Stomach (tissue), 9 donors: Measurements from ENCODE around the gene TTC39C. TPM values are rescaled to one million over a fixed set of nuclear protein-coding genes. Genes with fewer than 3 reads are reported as not detected.

ENCODE experiments used
- DNase-seq, 2 donors: peaks; one replicate each; pipeline versions ENCODE4 v3.0.0 to v3.0.0-alpha.2; 2013 to 2019
- H3K27ac ChIP-seq, 5 donors: fragments of 200-600 bp in 4 of 5; sonication (generic) in 4 of 5; one replicate each; pipeline ENCODE4 v1.5.1; 2013 to 2019; ENCODE audit warnings: mild to moderate bottlenecking in 1 of 5, moderate library complexity in 1 of 5
- H3K27me3 ChIP-seq, 3 donors: fragments of 200-600 bp; sonication (generic); one replicate each; pipeline ENCODE4 v1.5.1; 2017 to 2019; ENCODE audit warnings: mixed run types in 1 of 3
- H3K36me3 ChIP-seq, 4 donors: fragments of 200-600 bp; sonication (generic); 1 replicate in 3 of 4; 2 replicates in 1 of 4; pipeline ENCODE4 v1.5.1; 2016 to 2019
- H3K4me1 ChIP-seq, 4 donors: fragments of 200-600 bp; sonication (generic); one replicate each; pipeline ENCODE4 v1.5.1; 2016 to 2019
- H3K4me3 ChIP-seq, 4 donors: fragments of 200-600 bp; sonication (generic) in 3 of 4; one replicate each; pipeline ENCODE4 v1.5.1; 2016 to 2019; ENCODE audit warnings: mild to moderate bottlenecking in 1 of 4
- H3K9me3 ChIP-seq, 4 donors: fragments of 200-600 bp; sonication (generic); one replicate each; pipeline ENCODE4 v1.5.1; 2016 to 2019
- CTCF ChIP-seq, 7 experiments: fragments of 450-650 bp in 4 of 7; fragments of 200-600 bp in 3 of 7; sonication (generic) in 3 of 7; IDR thresholded peaks; one replicate each; pipeline ENCODE4 v1.5.1; 2016 to 2019; ENCODE audit warnings: antibody characterized with exemption in 7 of 7, control low read depth in 2 of 7, mild to moderate bottlenecking in 1 of 7
- EP300 ChIP-seq: sonication (generic); formaldehyde crosslinking; IDR thresholded peaks from one replicate; pipeline ENCODE4 v1.6.1; 2017; ENCODE audit warnings: antibody characterized with exemption
- POLR2A ChIP-seq, 4 donors: fragments of 450-650 bp; IDR thresholded peaks; one replicate each; pipeline ENCODE4 v1.6.1; 2016; ENCODE audit warnings: antibody characterized with exemption in 4 of 4, control low read depth in 2 of 4, mild to moderate bottlenecking in 1 of 4, moderate library complexity in 1 of 4
- POLR2AphosphoS5 ChIP-seq, 3 donors: sonication (generic); formaldehyde crosslinking; IDR thresholded peaks; one replicate each; pipeline ENCODE4 v1.6.1; 2016; ENCODE audit warnings: antibody characterized with exemption in 3 of 3
- WGBS, 5 donors: extraction: QIAGEN DNeasy Blood & Tissue Kit in 3 of 5; methylation state at CpG; one replicate each; pipeline versions ENCODE4 v1.1.5 to v1.1.7; 2013 to 2018; 5-methylcytosine and 5-hydroxymethylcytosine counted together
- intact Hi-C: fragments of 100-400 bp; cut with DNase I; formaldehyde crosslinking; loops from one replicate; pipeline ENCODE4 v1.15.1; 2023; ENCODE audit warnings: low total_unique reads
- polyA plus RNA-seq, 3 donors: library from polyadenylated mRNA; stranded (reverse); fragments of 200-250 nt; gene quantifications; one replicate each; pipeline ENCODE4 v1.2.3, GENCODE V29; 2013
- total RNA-seq, 5 donors: library from RNA; depleted of rRNA; stranded (reverse); fragments of >200 nt; gene quantifications; one replicate each; pipeline versions ENCODE4 v1.1.0 to v1.2.3, GENCODE V29; 2014 to 2016
- donor health status: healthy with polysubstance abuse.
- donor health status: Bipolar disorder and iron deficiency.
- donor health status: healthy.

The TTC39C gene
- total and polyA plus RNA-seq, 8 donors: 1.8 to 42.0 (median 21.3) TPM

GRCh38 chr18:24019641-24020331, 5.2 kb downstream of the TTC39C start:
- intact Hi-C loops: no loop called here
- Histone ChIP-seq H3K27me3 (no peaks in the 10 kb centered on the region), H3K4me1 (peaks cover 15 to 80% (median 33%) of the 10 kb centered on the region in 4 donors), H3K36me3 (peaks cover 0 to 13% (median 5%) of the 10 kb centered on the region in 4 donors), H3K27ac (peak overlapping the region in 1 of 5 donors; percentile 5), H3K4me3 (no peak overlapping the region), H3K9me3 (no peaks in the 10 kb centered on the region)
- TF ChIP-seq POLR2A (IDR thresholded peaks at IDR 0.05): no peak
- no peak for TF ChIP-seq CTCF (IDR thresholded peaks at IDR 0.05)
- peak in 1 of 2 donors; percentile 39 for DNase-seq
- 63 to 70% (median 68%) methylated on average over 5 of the region's 5 CpGs for WGBS, 5 donors

GRCh38 chr18:24021505-24021904, 7.0 kb downstream of the TTC39C start:
- WGBS, 5 donors: 75 to 93% (median 87%) methylated on average over 3 of the region's 3 CpGs
- peaks cover 15 to 84% (median 19%) of the 10 kb centered on the region in 4 donors for H3K4me1 ChIP-seq
- no peak overlapping the region for H3K4me3 ChIP-seq
- peaks cover 0 to 13% (median 5%) of the 10 kb centered on the region in 4 donors for H3K36me3 ChIP-seq
- intact Hi-C loops: no loop called here
- no peak overlapping the region for H3K27ac ChIP-seq
- TF ChIP-seq CTCF (IDR thresholded peaks at IDR 0.05) (no peak), POLR2A (IDR thresholded peaks at IDR 0.05) (no peak), EP300 (no peak), POLR2AphosphoS5 (IDR thresholded peaks at IDR 0.05) (no peak)
- no peaks in the 10 kb centered on the region for H3K27me3 ChIP-seq
- H3K9me3 ChIP-seq: no peaks in the 10 kb centered on the region
- DNase-seq: no peak

- TF ChIP-seq POLR2A (IDR thresholded peaks at IDR 0.05) (no peak), POLR2AphosphoS5 (IDR thresholded peaks at IDR 0.05) (no peak), EP300 (no peak), CTCF (IDR thresholded peaks at IDR 0.05) (no peak)
- H3K27me3 ChIP-seq: no peaks in the 10 kb centered on the region
- no peaks in the 10 kb centered on the region for H3K9me3 ChIP-seq
- no peak overlapping the region for H3K4me3 ChIP-seq
- intact Hi-C loops: no loop called here
- WGBS, 5 donors: 64 to 80% (median 73%) methylated on average over 4 of the region's 4 CpGs
- H3K36me3 ChIP-seq: peaks cover 0 to 13% (median 5%) of the 10 kb centered on the region in 4 donors
- peaks cover 16 to 84% (median 17%) of the 10 kb centered on the region in 4 donors for H3K4me1 ChIP-seq
- H3K27ac ChIP-seq: no peak overlapping the region
- DNase-seq: no peak
Measured at GRCh38 chr18:24022161-24022560, 7.6 kb downstream of the TTC39C start.

GRCh38 chr18:24023185-24023814, 8.7 kb downstream of the TTC39C start:
- Histone ChIP-seq H3K27me3 (no peaks in the 10 kb centered on the region), H3K36me3 (peaks cover 0 to 13% (median 5%) of the 10 kb centered on the region in 4 donors), H3K9me3 (no peaks in the 10 kb centered on the region), H3K4me1 (peaks cover 10 to 80% (median 17%) of the 10 kb centered on the region in 4 donors), H3K27ac (no peak overlapping the region), H3K4me3 (no peak overlapping the region)
- intact Hi-C loops: no loop called here
- no peak for DNase-seq
- WGBS, 5 donors: 76 to 89% (median 79%) methylated on average over 5 to 6 of the region's 6 CpGs
- TF ChIP-seq EP300 (no peak), POLR2AphosphoS5 (IDR thresholded peaks at IDR 0.05) (no peak), CTCF (IDR thresholded peaks at IDR 0.05) (no peak), POLR2A (IDR thresholded peaks at IDR 0.05) (no peak)
